Left ventricle myocardium inferior (tissue), 1 donor: Measurements from ENCODE around the gene NTMT2. TPM values are rescaled to one million over a fixed set of nuclear protein-coding genes. Genes with fewer than 3 reads are reported as not detected.

ENCODE experiments used
- DNase-seq: peaks from one replicate; pipeline ENCODE4 v3.0.0-alpha.2; 2020
- H3K27ac ChIP-seq: fragments of 200-600 bp; replicated peaks from 2 replicates; pipeline ENCODE4 v1.8.0; 2021
- H3K27me3 ChIP-seq: fragments of 200-600 bp; 2 replicates; pipeline ENCODE4 v1.8.0; 2021; ENCODE audit warnings: low read depth
- H3K36me3 ChIP-seq: fragments of 200-600 bp; 2 replicates; pipeline ENCODE4 v1.8.0; 2021
- H3K4me1 ChIP-seq: fragments of 200-600 bp; 2 replicates; pipeline ENCODE4 v1.8.0; 2021
- H3K4me3 ChIP-seq: fragments of 200-600 bp; 2 replicates; pipeline ENCODE4 v1.8.0; 2021; ENCODE audit warnings: mild to moderate bottlenecking, moderate library complexity
- H3K9me3 ChIP-seq: fragments of 200-600 bp; replicated peaks from 2 replicates; pipeline ENCODE4 v1.8.0; 2021
- intact Hi-C: fragments of 100-400 bp; cut with micrococcal nuclease; formaldehyde crosslinking; loops from one replicate; pipeline ENCODE4 v1.11.0; 2022
- total RNA-seq: library from RNA; stranded (reverse); fragmentation: NEBNext Ultra II Directional; extraction: Animal tissue kit (Norgen Biotek cat#: 25700); gene quantifications from one replicate; pipeline ENCODE4 v1.2.1, GENCODE V29; 2021
- TF ChIP-seq, protein P1 (sequence below): fragments of 200-600 bp; IDR thresholded peaks from 2 replicates; pipeline ENCODE4 v1.8.0; 2021; ENCODE audit warnings: antibody characterized with exemption, mild to moderate bottlenecking, borderline replicate concordance
- donor health status: DM: no; HTN: yes; CAD: no; lungs with severe emphysema.

NTMT2 gene
- total RNA-seq, 1 donor from 2014 or later: 5.7 TPM

DNA sequence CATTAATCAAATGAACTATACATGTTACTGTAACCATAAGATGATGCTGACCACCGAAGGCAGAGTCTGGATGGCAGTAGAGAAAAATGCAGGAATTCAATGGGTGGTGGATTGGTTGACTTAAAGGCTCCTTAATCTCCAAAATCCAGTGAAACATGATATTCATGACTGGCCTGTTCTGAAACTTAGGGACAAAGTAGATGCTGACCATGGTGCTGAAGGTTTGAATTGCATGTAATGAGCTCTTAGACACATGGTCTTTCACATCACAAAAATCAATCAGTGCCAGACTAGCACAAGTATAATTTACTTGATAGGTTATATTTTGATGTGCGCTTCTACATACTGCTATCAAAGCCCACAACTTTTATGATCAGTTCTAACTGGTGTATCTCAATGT, 30.9 kb upstream of the NTMT2 start:
- intact Hi-C loops: no loop called here
- no peaks in the 10 kb centered on the region for H3K9me3 ChIP-seq
- H3K4me1 ChIP-seq: no peaks in the 10 kb centered on the region
- TF ChIP-seq, protein P1, sequence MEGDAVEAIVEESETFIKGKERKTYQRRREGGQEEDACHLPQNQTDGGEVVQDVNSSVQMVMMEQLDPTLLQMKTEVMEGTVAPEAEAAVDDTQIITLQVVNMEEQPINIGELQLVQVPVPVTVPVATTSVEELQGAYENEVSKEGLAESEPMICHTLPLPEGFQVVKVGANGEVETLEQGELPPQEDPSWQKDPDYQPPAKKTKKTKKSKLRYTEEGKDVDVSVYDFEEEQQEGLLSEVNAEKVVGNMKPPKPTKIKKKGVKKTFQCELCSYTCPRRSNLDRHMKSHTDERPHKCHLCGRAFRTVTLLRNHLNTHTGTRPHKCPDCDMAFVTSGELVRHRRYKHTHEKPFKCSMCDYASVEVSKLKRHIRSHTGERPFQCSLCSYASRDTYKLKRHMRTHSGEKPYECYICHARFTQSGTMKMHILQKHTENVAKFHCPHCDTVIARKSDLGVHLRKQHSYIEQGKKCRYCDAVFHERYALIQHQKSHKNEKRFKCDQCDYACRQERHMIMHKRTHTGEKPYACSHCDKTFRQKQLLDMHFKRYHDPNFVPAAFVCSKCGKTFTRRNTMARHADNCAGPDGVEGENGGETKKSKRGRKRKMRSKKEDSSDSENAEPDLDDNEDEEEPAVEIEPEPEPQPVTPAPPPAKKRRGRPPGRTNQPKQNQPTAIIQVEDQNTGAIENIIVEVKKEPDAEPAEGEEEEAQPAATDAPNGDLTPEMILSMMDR: no peak
- H3K4me3 ChIP-seq: no peak overlapping the region
- H3K27ac ChIP-seq: no peak overlapping the region
- no peak for DNase-seq
- H3K27me3 ChIP-seq: no peaks in the 10 kb centered on the region
- no peaks in the 10 kb centered on the region for H3K36me3 ChIP-seq

DNA sequence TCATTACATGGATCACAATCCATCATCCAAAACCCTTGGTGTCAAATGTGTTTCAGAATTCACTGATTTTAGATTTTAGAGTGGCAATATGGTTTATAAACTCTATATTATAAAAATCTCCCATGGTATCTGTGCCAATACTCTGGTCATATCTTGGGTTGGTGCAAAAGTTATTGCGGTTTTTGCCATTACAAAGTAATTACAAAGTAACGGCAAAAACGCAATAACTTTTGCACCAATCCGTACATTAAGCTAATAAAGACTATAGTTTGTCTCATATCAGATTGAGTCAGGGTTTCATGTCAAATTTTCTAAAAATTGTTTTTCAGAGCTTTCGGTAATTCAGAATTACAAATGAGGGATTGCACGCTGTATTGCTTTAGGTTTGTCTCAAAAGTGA, 23.4 kb upstream of the NTMT2 start:
- no peak for DNase-seq
- TF ChIP-seq, protein P1: no peak
- Histone ChIP-seq H3K27ac (no peak overlapping the region), H3K4me3 (no peak overlapping the region), H3K27me3 (no peaks in the 10 kb centered on the region), H3K9me3 (peaks cover 7% of the 10 kb centered on the region), H3K36me3 (no peaks in the 10 kb centered on the region), H3K4me1 (no peaks in the 10 kb centered on the region)
- intact Hi-C loops: no loop called here

DNA sequence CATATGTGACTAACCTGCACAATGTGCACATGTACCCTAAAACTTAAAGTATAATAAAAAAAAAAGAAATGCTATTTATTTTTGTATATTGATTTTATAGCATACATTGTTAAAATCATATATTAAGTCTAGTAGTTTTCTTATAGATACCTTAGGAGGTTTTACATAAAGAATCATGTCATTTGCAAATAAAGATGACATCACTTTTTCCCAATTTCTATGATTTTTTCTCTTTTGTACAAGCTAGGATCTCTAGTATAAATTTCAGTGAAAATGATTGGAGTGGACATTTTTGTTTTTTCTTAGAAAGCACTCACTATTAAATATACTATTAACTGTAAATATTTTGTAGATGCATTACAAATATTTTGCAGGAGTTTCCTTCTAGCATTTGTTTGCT, 20.5 kb upstream of the NTMT2 start:
- TF ChIP-seq, protein P1: no peak
- Histone ChIP-seq H3K27ac (no peak overlapping the region), H3K4me3 (no peak overlapping the region), H3K4me1 (no peaks in the 10 kb centered on the region), H3K9me3 (peaks cover 7% of the 10 kb centered on the region), H3K36me3 (no peaks in the 10 kb centered on the region), H3K27me3 (no peaks in the 10 kb centered on the region)
- no peak for DNase-seq
- intact Hi-C loops: no loop called here

DNA sequence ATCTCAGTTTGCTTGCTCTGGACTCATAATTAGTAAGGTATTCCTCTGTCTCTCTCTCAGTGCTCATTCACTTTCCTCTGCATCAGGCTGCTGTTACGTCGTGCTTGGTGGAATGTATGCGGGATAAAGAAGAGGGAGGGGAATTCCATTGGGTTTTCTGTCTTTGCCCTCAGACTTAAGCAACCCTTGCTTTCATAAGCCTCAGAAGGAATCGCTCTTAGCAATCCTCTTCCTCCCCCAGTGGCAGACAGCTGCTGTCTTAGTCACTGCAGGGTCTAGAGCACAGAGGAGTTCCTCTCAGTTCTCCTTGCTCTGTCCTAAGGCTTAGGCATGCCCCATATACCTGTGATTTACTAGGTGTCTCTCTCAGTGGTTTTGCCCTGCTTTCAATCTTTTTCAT, 19.1 kb upstream of the NTMT2 start:
- no peaks in the 10 kb centered on the region for H3K4me1 ChIP-seq
- intact Hi-C loops: no loop called here
- peaks cover 7% of the 10 kb centered on the region for H3K9me3 ChIP-seq
- DNase-seq: no peak
- no peaks in the 10 kb centered on the region for H3K27me3 ChIP-seq
- H3K27ac ChIP-seq: no peak overlapping the region
- TF ChIP-seq, protein P1: no peak
- H3K36me3 ChIP-seq: no peaks in the 10 kb centered on the region
- H3K4me3 ChIP-seq: no peak overlapping the region

DNA sequence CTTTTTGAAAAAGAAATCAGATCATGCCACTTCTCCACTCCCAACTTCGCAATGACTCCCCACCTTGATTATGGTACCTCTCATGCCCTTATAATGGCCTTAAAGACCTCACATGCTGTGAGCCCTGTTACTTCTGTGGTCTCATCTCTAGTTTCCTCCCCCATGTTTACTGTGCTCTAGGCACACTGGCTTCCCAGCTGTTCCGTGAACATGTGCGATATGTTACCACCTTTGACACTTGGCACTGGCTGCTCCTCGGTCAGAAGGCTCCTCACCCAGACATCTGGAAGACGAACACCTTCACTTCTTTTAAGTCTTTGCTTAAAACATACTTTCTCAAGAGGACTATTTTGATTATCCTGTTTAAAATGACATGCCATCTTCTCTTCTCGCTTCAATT, 14.3 kb upstream of the NTMT2 start:
- Histone ChIP-seq H3K27ac (no peak overlapping the region), H3K9me3 (no peaks in the 10 kb centered on the region), H3K36me3 (no peaks in the 10 kb centered on the region), H3K27me3 (no peaks in the 10 kb centered on the region), H3K4me1 (no peaks in the 10 kb centered on the region), H3K4me3 (no peak overlapping the region)
- DNase-seq: no peak
- intact Hi-C loops: no loop called here
- TF ChIP-seq, protein P1: no peak

DNA sequence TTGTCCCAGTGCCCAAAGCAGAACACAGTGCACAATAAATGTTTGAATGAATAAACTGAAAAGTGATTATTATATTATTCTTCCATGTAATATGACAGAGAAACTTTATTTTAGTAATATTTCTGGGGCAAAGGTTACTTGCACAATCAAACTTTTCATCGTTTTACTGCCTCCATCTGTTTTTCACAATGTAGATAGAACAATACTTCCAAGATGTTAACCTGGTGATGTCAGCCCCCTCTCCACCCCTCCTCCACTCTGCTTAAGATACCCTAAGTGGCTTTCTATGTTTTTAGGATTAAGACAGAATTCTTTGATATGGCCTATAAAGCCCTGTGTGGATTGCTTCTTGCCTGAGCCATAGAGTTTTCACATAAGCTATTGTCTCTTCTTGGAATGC, 13.8 kb upstream of the NTMT2 start:
- intact Hi-C loops: no loop called here
- Histone ChIP-seq H3K27ac (no peak overlapping the region), H3K36me3 (no peaks in the 10 kb centered on the region), H3K27me3 (no peaks in the 10 kb centered on the region), H3K4me1 (no peaks in the 10 kb centered on the region), H3K9me3 (no peaks in the 10 kb centered on the region), H3K4me3 (no peak overlapping the region)
- TF ChIP-seq, protein P1: no peak
- no peak for DNase-seq
